ENCODE measurements around the gene FAM110D. TPM values are rescaled to one million over a fixed set of nuclear protein-coding genes. Genes with fewer than 3 reads are reported as not detected.

FAM110D gene
- total RNA-seq (2022; extraction: Qiagen RNA extraction) = 0.04 TPM in 2 of 5 replicates, not detected in the others

GRCh38 chr1:26158908-26159742, at the start of gene FAM110D:
Gene FAM110D, plus strand, starts transcription at chr1:26159079. Its CDS starts 2,213 bp downstream, at chr1:26161292.

GRCh38 chr1:26111530-26112406, 47.1 kb upstream of the FAM110D start, which contains the start of gene PDIK1L:
Gene PDIK1L, plus strand, starts transcription at chr1:26111824. Its CDS starts 2,485 bp downstream, at chr1:26114309.

GRCh38 chr1:26168410-26169197, 9.7 kb downstream of the FAM110D start, which contains the start of gene C1orf232:
Gene C1orf232, minus strand, starts transcription at chr1:26168963. Its CDS starts 464 bp downstream, at chr1:26168499.

GRCh38 chr1:26169669-26170471, 11.0 kb downstream of the FAM110D start, which contains the start of gene ZNF593:
Gene ZNF593, plus strand, starts transcription at chr1:26169908. Its CDS starts 76 bp downstream, at chr1:26169984.

GRCh38 chr1:26171084-26172072, 12.5 kb downstream of the FAM110D start, which contains the start of gene ZNF593OS:
Gene ZNF593OS, minus strand, starts transcription at chr1:26171832. Its CDS starts 171 bp downstream, at chr1:26171661.

GRCh38 chr1:26177182-26177684, 18.4 kb downstream of the FAM110D start, which contains the start of gene CNKSR1:
Gene CNKSR1, plus strand, starts transcription at chr1:26177491. Its CDS starts 57 bp downstream, at chr1:26177548.

GRCh38 chr1:26190373-26190987, 31.6 kb downstream of the FAM110D start, which contains the start of gene CATSPER4:
Gene CATSPER4, plus strand, starts transcription at chr1:26190602. Its CDS starts 26 bp downstream, at chr1:26190628.

Other genes starting within 250 kb of the FAM110D start
- 6.8 to 8.4 TPM (median 8.0 TPM) in 5 replicates for gene PAFAH2, start 161.0 kb upstream of the FAM110D start, total RNA-seq (2022; extraction: Qiagen RNA extraction)
- gene EXTL1, start 137.3 kb upstream of the FAM110D start, total RNA-seq (2022; extraction: Qiagen RNA extraction) = 0.05 TPM in 1 of 5 replicates, not detected in the others
- gene SLC30A2, start 113.0 kb upstream of the FAM110D start, total RNA-seq (2022; extraction: Qiagen RNA extraction) = 0.27 to 0.55 TPM (median 0.36 TPM) in 5 replicates
- 1.7 to 2.8 TPM (median 2.2 TPM) in 5 replicates for gene TRIM63, start 91.4 kb upstream of the FAM110D start, total RNA-seq (2022; extraction: Qiagen RNA extraction)
- 1.9 to 2.4 TPM (median 2.0 TPM) in 5 replicates for gene PDIK1L, start 47.3 kb upstream of the FAM110D start, total RNA-seq (2022; extraction: Qiagen RNA extraction)
- gene C1orf232, start 9.9 kb downstream of the FAM110D start, total RNA-seq (2022; extraction: Qiagen RNA extraction) = not detected in 5 replicates
- 46.6 to 63.3 TPM (median 55.0 TPM) in 5 replicates for gene ZNF593, start 10.8 kb downstream of the FAM110D start, total RNA-seq (2022; extraction: Qiagen RNA extraction)
- gene ZNF593OS, start 12.8 kb downstream of the FAM110D start, total RNA-seq (2022; extraction: Qiagen RNA extraction) = 0.10 to 0.70 TPM in 2 of 5 replicates, not detected in the others
- gene CNKSR1, start 18.4 kb downstream of the FAM110D start, total RNA-seq (2022; extraction: Qiagen RNA extraction) = 0.17 to 0.57 TPM (median 0.31 TPM) in 4 of 5 replicates, not detected in the other
- not detected in 5 replicates for gene CATSPER4, start 31.5 kb downstream of the FAM110D start, total RNA-seq (2022; extraction: Qiagen RNA extraction)
- gene CEP85, start 75.1 kb downstream of the FAM110D start, total RNA-seq (2022; extraction: Qiagen RNA extraction) = 10.7 to 12.9 TPM (median 12.3 TPM) in 5 replicates
- 113 to 153 TPM (median 142 TPM) in 5 replicates for gene SH3BGRL3, start 121.0 kb downstream of the FAM110D start, total RNA-seq (2022; extraction: Qiagen RNA extraction)
- 9.7 to 14.8 TPM (median 13.5 TPM) in 5 replicates for gene UBXN11, start 147.6 kb downstream of the FAM110D start, total RNA-seq (2022; extraction: Qiagen RNA extraction)
- 0.38 TPM in 1 of 5 replicates, not detected in the others for gene CD52, start 158.9 kb downstream of the FAM110D start, total RNA-seq (2022; extraction: Qiagen RNA extraction)
- 1.1 to 2.1 TPM (median 1.5 TPM) in 5 replicates for gene CRYBG2, start 195.1 kb downstream of the FAM110D start, total RNA-seq (2022; extraction: Qiagen RNA extraction)
- not detected in 5 replicates for gene ZNF683, start 213.7 kb downstream of the FAM110D start, total RNA-seq (2022; extraction: Qiagen RNA extraction)